SK-N-MC (cell line): Measurements from ENCODE around the gene TGFB1I1.

ENCODE experiments used
- EZH2 ChIP-seq: fragments of 200-600 bp; sonication (generic); IDR thresholded peaks from one replicate; pipeline ENCODE4 v1.6.1; 2017; ENCODE audit warnings: antibody characterized with exemption
- POLR2AphosphoS5 ChIP-seq: IDR thresholded peaks from 2 replicates; pipeline ENCODE4 v1.6.1; 2012; ENCODE audit warnings: mild to moderate bottlenecking, low read depth, low read length, borderline replicate concordance

GRCh38 chr16:31461201-31461920, 10.6 kb upstream of the TGFB1I1 start:
- TF ChIP-seq EZH2 (no peak), POLR2AphosphoS5 (no peak)
